ENCODE data around the gene PRDM16.
A peak's percentile ranks its signal among the peaks of the same experiment; 100 is the strongest.

The PRDM16 gene

GRCh38 chr1:3469849-3470649 lies 401.0 kb downstream of the PRDM16 start:
- Mint-ChIP-seq H3K4me3 (no peak overlapping the region), H3K27ac (no peak overlapping the region), H3K9me3 (peaks cover 3% of the 10 kb centered on the region), H3K36me3 (no peaks in the 10 kb centered on the region), H3K27me3 (peaks cover 43% of the 10 kb centered on the region), H3K4me1 (peaks cover 14% of the 10 kb centered on the region)
- ATAC-seq = peak; percentile 6

GRCh38 chr1:3470650-3471355 lies 401.8 kb downstream of the PRDM16 start:
- Mint-ChIP-seq H3K36me3 (no peaks in the 10 kb centered on the region), H3K9me3 (peaks cover 3% of the 10 kb centered on the region), H3K4me1 (peaks cover 10% of the 10 kb centered on the region), H3K4me3 (no peak overlapping the region), H3K27me3 (peaks cover 35% of the 10 kb centered on the region), H3K27ac (no peak overlapping the region)
- no peak for ATAC-seq

GRCh38 chr1:3471356-3472087 lies 402.5 kb downstream of the PRDM16 start:
- Mint-ChIP-seq H3K4me3 (no peak overlapping the region), H3K27me3 (peaks cover 28% of the 10 kb centered on the region)

GRCh38 chr1:3472088-3472850 lies 403.3 kb downstream of the PRDM16 start:
- Mint-ChIP-seq H3K27ac (no peak overlapping the region), H3K4me3 (no peak overlapping the region), H3K27me3 (peaks cover 21% of the 10 kb centered on the region), H3K4me1 (peaks cover 8% of the 10 kb centered on the region), H3K9me3 (peaks cover 3% of the 10 kb centered on the region), H3K36me3 (no peaks in the 10 kb centered on the region)
- no peak for ATAC-seq

More at GRCh38 chr1:3471356-3472087, 402.5 kb downstream of the PRDM16 start:
- Mint-ChIP-seq H3K9me3 (peaks cover 3% of the 10 kb centered on the region), H3K4me1 (peaks cover 8% of the 10 kb centered on the region), H3K27ac (no peak overlapping the region), H3K36me3 (no peaks in the 10 kb centered on the region)
- ATAC-seq = no peak

GRCh38 chr1:3472906-3473305 lies 403.9 kb downstream of the PRDM16 start:
- ATAC-seq = no peak
- no peak overlapping the region for H3K27ac Mint-ChIP-seq
- no peak overlapping the region for H3K4me3 Mint-ChIP-seq
- H3K27me3 Mint-ChIP-seq = peaks cover 23% of the 10 kb centered on the region
- H3K9me3 Mint-ChIP-seq = peaks cover 3% of the 10 kb centered on the region
- H3K36me3 Mint-ChIP-seq = no peaks in the 10 kb centered on the region
- peaks cover 8% of the 10 kb centered on the region for H3K4me1 Mint-ChIP-seq

DNA sequence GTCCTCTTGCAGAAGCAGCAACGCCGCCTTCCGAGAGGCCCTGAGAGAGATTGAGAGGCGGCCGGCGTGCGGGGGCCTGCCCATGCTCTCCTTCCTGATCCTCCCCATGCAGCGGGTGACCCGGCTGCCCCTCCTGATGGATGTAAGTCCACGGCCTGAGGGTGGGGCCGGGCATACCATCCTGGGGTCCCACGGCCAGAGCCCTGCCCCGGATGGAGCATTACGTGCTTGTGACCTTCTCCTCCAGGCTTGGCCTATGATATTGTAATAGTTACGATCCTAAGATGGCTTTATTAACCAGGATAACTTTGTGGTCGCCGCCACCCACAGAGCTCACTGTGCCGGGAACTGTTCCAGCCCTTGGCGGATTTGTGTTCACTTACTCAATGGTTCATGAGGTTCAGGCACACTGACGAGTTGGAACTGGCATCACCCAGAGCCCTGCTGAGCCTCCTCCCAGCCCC lies 404.4 kb downstream of the PRDM16 start:
- Mint-ChIP-seq H3K27ac (no peak overlapping the region), H3K9me3 (peaks cover 3% of the 10 kb centered on the region), H3K4me1 (peaks cover 8% of the 10 kb centered on the region), H3K4me3 (no peak overlapping the region), H3K27me3 (peaks cover 25% of the 10 kb centered on the region), H3K36me3 (no peaks in the 10 kb centered on the region)
- no peak for ATAC-seq

- Mint-ChIP-seq H3K4me1 (peaks cover 8% of the 10 kb centered on the region), H3K9me3 (peaks cover 3% of the 10 kb centered on the region), H3K27me3 (peaks cover 26% of the 10 kb centered on the region), H3K36me3 (no peaks in the 10 kb centered on the region), H3K27ac (no peak overlapping the region), H3K4me3 (no peak overlapping the region)
- ATAC-seq = no peak
These were observed 405.0 kb downstream of the PRDM16 start for GRCh38 chr1:3474016-3474415.

DNA sequence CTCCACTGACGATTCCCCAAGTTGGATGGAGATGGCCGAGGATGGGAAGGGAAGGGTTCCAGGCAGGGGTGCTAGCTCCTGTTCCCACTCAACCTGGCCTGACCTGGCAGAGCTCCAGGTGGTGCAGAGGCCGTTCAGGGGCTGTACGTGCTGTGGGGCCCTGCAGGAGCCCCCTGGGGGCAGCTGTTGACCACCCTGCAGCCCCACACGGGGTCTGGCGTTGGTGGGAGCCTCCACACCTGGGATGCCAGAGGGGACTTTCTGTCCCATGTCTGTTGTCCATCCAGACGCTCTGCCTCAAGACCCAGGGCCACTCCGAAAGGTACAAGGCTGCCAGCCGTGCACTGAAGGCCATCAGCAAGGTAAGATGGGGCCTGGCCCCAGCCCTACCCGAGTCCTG lies 405.4 kb downstream of the PRDM16 start:
- Mint-ChIP-seq H3K27me3 (peaks cover 30% of the 10 kb centered on the region), H3K36me3 (no peaks in the 10 kb centered on the region), H3K27ac (no peak overlapping the region), H3K4me1 (peaks cover 8% of the 10 kb centered on the region), H3K9me3 (peaks cover 3% of the 10 kb centered on the region), H3K4me3 (no peak overlapping the region)
- ATAC-seq = no peak

DNA sequence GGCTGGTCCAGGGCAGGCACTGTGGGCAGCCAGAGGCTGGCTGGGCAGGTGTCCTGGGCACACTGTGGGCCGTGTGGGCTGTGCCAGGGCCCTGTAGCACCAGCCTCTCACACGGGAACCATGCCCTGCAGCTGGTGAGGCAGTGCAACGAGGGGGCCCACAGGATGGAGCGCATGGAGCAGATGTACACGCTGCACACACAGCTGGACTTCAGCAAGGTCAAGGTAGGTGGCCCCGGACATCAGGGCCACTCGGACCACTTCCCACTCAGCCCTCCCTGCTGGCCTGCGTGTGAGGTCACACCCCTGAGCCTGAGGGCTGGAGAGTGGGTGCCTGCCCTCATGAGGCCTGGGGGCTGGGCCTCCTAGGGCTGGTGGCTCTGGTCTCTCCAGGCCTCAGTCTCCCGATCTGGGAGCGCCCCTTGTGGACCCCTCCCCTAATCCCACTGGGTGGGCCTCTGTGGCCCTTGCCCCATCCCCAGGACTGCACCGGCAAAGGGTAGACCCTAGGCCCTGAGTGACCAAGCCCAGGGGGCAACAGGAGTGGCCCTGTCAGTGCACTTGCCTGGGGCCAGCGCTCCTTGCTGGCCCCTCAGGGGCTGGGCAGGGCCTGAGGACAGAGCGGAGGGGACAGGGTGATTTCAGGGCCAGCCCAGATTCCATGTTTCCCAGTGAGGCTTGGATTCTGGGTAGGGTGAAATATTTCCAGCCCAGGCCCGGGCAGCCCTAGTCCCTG lies 407.0 kb downstream of the PRDM16 start:
- H3K27me3 Mint-ChIP-seq = peaks cover 35% of the 10 kb centered on the region
- ATAC-seq = no peak
- no peaks in the 10 kb centered on the region for H3K36me3 Mint-ChIP-seq
- no peaks in the 10 kb centered on the region for H3K9me3 Mint-ChIP-seq
- no peak overlapping the region for H3K27ac Mint-ChIP-seq
- no peak overlapping the region for H3K4me3 Mint-ChIP-seq
- H3K4me1 Mint-ChIP-seq = no peaks in the 10 kb centered on the region

DNA sequence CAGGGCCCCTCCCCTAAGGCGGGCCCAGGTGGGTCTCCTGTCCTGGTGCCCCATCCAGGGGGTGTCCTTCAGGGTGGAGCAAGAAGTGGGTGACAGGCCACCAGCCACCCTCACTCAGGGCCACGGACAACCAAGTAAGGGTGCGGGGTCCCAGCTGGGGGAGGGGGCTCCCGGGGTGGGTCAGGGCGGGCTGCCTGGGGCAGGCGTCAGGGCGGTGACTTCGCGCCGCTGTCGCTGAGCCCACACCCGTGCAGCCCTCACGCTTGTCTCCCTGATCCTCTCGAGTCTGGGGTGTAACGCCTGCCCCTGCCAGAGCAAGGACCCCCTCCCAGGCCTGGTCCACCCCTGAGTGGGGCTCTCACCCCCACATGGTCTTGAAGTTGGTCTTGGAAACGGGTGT lies 407.7 kb downstream of the PRDM16 start:
- peaks cover 35% of the 10 kb centered on the region for H3K27me3 Mint-ChIP-seq
- no peak overlapping the region for H3K27ac Mint-ChIP-seq
- H3K4me3 Mint-ChIP-seq = no peak overlapping the region
- no peaks in the 10 kb centered on the region for H3K36me3 Mint-ChIP-seq
- peak; percentile 10 for ATAC-seq
- H3K4me1 Mint-ChIP-seq = no peaks in the 10 kb centered on the region
- H3K9me3 Mint-ChIP-seq = no peaks in the 10 kb centered on the region

- Mint-ChIP-seq H3K36me3 (no peaks in the 10 kb centered on the region), H3K27me3 (peaks cover 36% of the 10 kb centered on the region), H3K4me1 (no peaks in the 10 kb centered on the region), H3K9me3 (no peaks in the 10 kb centered on the region), H3K27ac (no peak overlapping the region), H3K4me3 (no peak overlapping the region)
- peak; percentile 71 for ATAC-seq
These were observed 408.4 kb downstream of the PRDM16 start for GRCh38 chr1:3477241-3477995.

GRCh38 chr1:3478187-3478586 lies 409.2 kb downstream of the PRDM16 start:
- H3K4me1 Mint-ChIP-seq = no peaks in the 10 kb centered on the region
- no peaks in the 10 kb centered on the region for H3K9me3 Mint-ChIP-seq
- H3K27me3 Mint-ChIP-seq = peaks cover 44% of the 10 kb centered on the region
- H3K27ac Mint-ChIP-seq = no peak overlapping the region
- no peak for ATAC-seq
- H3K36me3 Mint-ChIP-seq = no peaks in the 10 kb centered on the region
- no peak overlapping the region for H3K4me3 Mint-ChIP-seq

GRCh38 chr1:3479511-3480368 lies 410.7 kb downstream of the PRDM16 start:
- H3K4me1 Mint-ChIP-seq = no peaks in the 10 kb centered on the region
- no peak overlapping the region for H3K4me3 Mint-ChIP-seq
- peaks cover 59% of the 10 kb centered on the region for H3K27me3 Mint-ChIP-seq
- ATAC-seq = peak; percentile 2
- no peaks in the 10 kb centered on the region for H3K9me3 Mint-ChIP-seq
- H3K36me3 Mint-ChIP-seq = no peaks in the 10 kb centered on the region
- H3K27ac Mint-ChIP-seq = no peak overlapping the region

All from stimulated activated memory B cell treated with anti-CD40 and anti-IgM and Interleukin-4, amounts not matched to agents 10 μg/mL and 1 μg/mL and 100 μg/mL, for 72 hours (primary cell).